H1 (cell line): ENCODE data around the gene TCAP. TPM values are rescaled to one million over a fixed set of nuclear protein-coding genes. Genes with fewer than 3 reads are reported as not detected.

ENCODE experiments used
- CTCF ChIA-PET: fragments of 300-600 bp; sonication (Branson Sonifier 250); formaldehyde crosslinking; loops from one replicate; lab custom pipeline; 2021; ENCODE audit not compliant: partially characterized antibody; lab: Charles Lee
- POLR2A ChIA-PET: fragments of 300-600 bp; sonication (Branson Sonifier 250); formaldehyde crosslinking; loops from one replicate; lab custom pipeline; 2021; ENCODE audit warnings: inconsistent platforms; ENCODE audit not compliant: partially characterized antibody; lab: Charles Lee
- DNase-seq, 2 experiments: peaks; one replicate each; pipeline versions ENCODE4 v3.0.0 to v3.0.0-alpha.2; 2010 to 2022; ENCODE audit warnings: low spot score in 2 of 2, low read depth in 1 of 2, mixed read lengths in 1 of 2
- FAIRE-seq: peaks from 2 replicates; lab custom pipeline; 2011; peaks lifted over from hg19 to GRCh38; lab: Jason Lieb, UNC
- H2AFZ ChIP-seq: 2 replicates; pipeline ENCODE4 v1.8.1; 2012; ENCODE audit warnings: low read length, inconsistent platforms
- H2AK5ac ChIP-seq: 2 replicates; pipeline ENCODE4 v1.6.1; 2013; ENCODE audit warnings: low read depth, low read length
- H2BK120ac ChIP-seq: replicated peaks from 2 replicates; pipeline ENCODE3; 2013; ENCODE audit warnings: low read depth, low read length, inconsistent platforms
- H2BK12ac ChIP-seq: 2 replicates; pipeline ENCODE4 v1.6.1; 2013; ENCODE audit warnings: low read depth, low read length
- H2BK15ac ChIP-seq: 2 replicates; pipeline ENCODE4 v1.6.1; 2013; ENCODE audit warnings: low read length
- H2BK20ac ChIP-seq: 2 replicates; pipeline ENCODE4 v1.6.1; 2013; ENCODE audit warnings: low read length
- H2BK5ac ChIP-seq: 2 replicates; pipeline ENCODE4 v1.6.1; 2013; ENCODE audit warnings: low read depth, low read length
- H3K14ac ChIP-seq: 2 replicates; pipeline ENCODE4 v1.6.1; 2013; ENCODE audit warnings: inconsistent platforms; ENCODE audit not compliant: insufficient read length
- H3K18ac ChIP-seq: 2 replicates; pipeline ENCODE4 v1.6.1; 2013; ENCODE audit warnings: low read length; ENCODE audit errors: extremely low read depth
- H3K23ac ChIP-seq: 2 replicates; pipeline ENCODE4 v1.6.1; 2013; ENCODE audit warnings: inconsistent platforms; ENCODE audit not compliant: insufficient read length
- H3K23me2 ChIP-seq: 2 replicates; pipeline ENCODE4 v1.6.1; 2013; ENCODE audit warnings: low read depth, low read length
- H3K27ac ChIP-seq: 2 replicates; pipeline ENCODE4 v1.6.1; 2011; ENCODE audit warnings: low read depth, low read length, inconsistent platforms
- H3K27me3 ChIP-seq, 4 experiments: replicated peaks in 1 of 4; 1 replicate in 1 of 4; 2 replicates in 3 of 4; pipeline versions ENCODE4 v1.6.1 to v1.8.1; 2011 to 2013; ENCODE audit warnings: low read length in 3 of 4, mild to moderate bottlenecking in 3 of 4, inconsistent platforms in 2 of 4, mixed read lengths in 2 of 4, moderate library complexity in 1 of 4; ENCODE audit not compliant: control insufficient read depth in 3 of 4, insufficient read depth in 3 of 4; ENCODE audit errors: extremely low read depth in 1 of 4
- H3K36me3 ChIP-seq, 4 experiments: 2 replicates each; pipeline versions ENCODE4 v1.6.1 to v1.8.1; 2011 to 2013; ENCODE audit warnings: mild to moderate bottlenecking in 4 of 4, low read length in 3 of 4, moderate library complexity in 2 of 4, control low read depth in 1 of 4, inconsistent platforms in 1 of 4; ENCODE audit not compliant: insufficient read depth in 4 of 4, control insufficient read depth in 2 of 4
- H3K4ac ChIP-seq: replicated peaks from 2 replicates; pipeline ENCODE3; 2013; ENCODE audit warnings: low read length, low read depth, mixed read lengths, inconsistent platforms; ENCODE audit not compliant: insufficient read length
- H3K4me1 ChIP-seq, 4 experiments: replicated peaks in 1 of 4; 1 replicate in 1 of 4; 2 replicates in 3 of 4; pipeline versions ENCODE4 v1.6.1 to v1.8.1; 2011 to 2013; ENCODE audit warnings: low read length in 3 of 4, inconsistent platforms in 2 of 4, mixed read lengths in 1 of 4; ENCODE audit not compliant: insufficient read depth in 4 of 4, control insufficient read depth in 3 of 4
- H3K4me2 ChIP-seq, 2 experiments: 2 replicates each; pipeline versions ENCODE4 v1.6.1 to v1.8.1; 2011 to 2013; ENCODE audit warnings: low read depth in 2 of 2, low read length in 2 of 2, control low read depth in 1 of 2, inconsistent platforms in 1 of 2, mild to moderate bottlenecking in 1 of 2; ENCODE audit not compliant: insufficient read depth in 1 of 2
- H3K4me3 ChIP-seq, 4 experiments: fragments of 200-600, 300-600 bp in 1 of 4; sonication (generic), shearing (Covaris generic), sonication (Bioruptor Twin) in 1 of 4; 2 replicates each; pipeline versions ENCODE4 v1.5.1 to v1.8.1; 2011 to 2016; ENCODE audit warnings: low read length in 4 of 4, low read depth in 3 of 4, control low read depth in 2 of 4, inconsistent platforms in 2 of 4, mild to moderate bottlenecking in 2 of 4, mixed read lengths in 1 of 4, moderate library complexity in 1 of 4; ENCODE audit not compliant: insufficient read depth in 2 of 4; ENCODE audit errors: extremely low read depth in 1 of 4
- H3K56ac ChIP-seq: replicated peaks from 2 replicates; pipeline ENCODE3; 2013; ENCODE audit warnings: low read depth, mild to moderate bottlenecking, mixed read lengths, low read length, inconsistent platforms; ENCODE audit not compliant: insufficient read length
- H3K79me1 ChIP-seq: 2 replicates; pipeline ENCODE4 v1.6.1; 2013; ENCODE audit warnings: low read depth, low read length, control low read depth
- H3K79me2 ChIP-seq, 2 experiments: 2 replicates each; pipeline versions ENCODE4 v1.6.1 to v1.8.1; 2012 to 2013; ENCODE audit warnings: low read length in 2 of 2, mild to moderate bottlenecking in 2 of 2, inconsistent platforms in 1 of 2; ENCODE audit not compliant: insufficient read depth in 2 of 2, control insufficient read depth in 1 of 2
- H3K9ac ChIP-seq, 4 experiments: replicated peaks in 1 of 4; 1 replicate in 1 of 4; 2 replicates in 3 of 4; pipeline versions ENCODE4 v1.6.1 to v1.8.1; 2011 to 2013; ENCODE audit warnings: low read depth in 3 of 4, low read length in 3 of 4, control low read depth in 2 of 4, mild to moderate bottlenecking in 2 of 4, moderate library complexity in 2 of 4, inconsistent platforms in 1 of 4; ENCODE audit errors: extremely low read depth in 1 of 4
- H3K9me3 ChIP-seq, 2 experiments: 2 replicates each; pipeline versions ENCODE4 v1.6.1 to v1.8.1; 2012 to 2013; ENCODE audit warnings: mild to moderate bottlenecking in 2 of 2, moderate library complexity in 2 of 2, control low read depth in 1 of 2, inconsistent platforms in 1 of 2, low read depth in 1 of 2, low read length in 1 of 2, mixed read lengths in 1 of 2; ENCODE audit not compliant: insufficient read depth in 2 of 2
- H4K20me1 ChIP-seq, 2 experiments: replicated peaks in 1 of 2; 2 replicates each; pipeline versions ENCODE3 to v1.8.1; 2011 to 2013; ENCODE audit warnings: inconsistent platforms in 2 of 2, low read length in 2 of 2, mild to moderate bottlenecking in 1 of 2; ENCODE audit not compliant: insufficient read depth in 2 of 2, control insufficient read depth in 1 of 2
- H4K5ac ChIP-seq: 2 replicates; pipeline ENCODE4 v1.6.1; 2013; ENCODE audit warnings: low read length, low read depth, mixed read lengths, inconsistent platforms; ENCODE audit not compliant: insufficient read length
- H4K8ac ChIP-seq: 2 replicates; pipeline ENCODE4 v1.8.0; 2013; ENCODE audit warnings: mild to moderate bottlenecking, moderate library complexity, low read length, inconsistent platforms; ENCODE audit not compliant: insufficient read depth; ENCODE audit errors: extremely low read depth
- H4K91ac ChIP-seq: replicated peaks from 2 replicates; pipeline ENCODE3; 2013; ENCODE audit warnings: low read length, mixed read lengths, inconsistent platforms; ENCODE audit not compliant: insufficient read length
- CEBPB ChIP-seq: IDR thresholded peaks from 2 replicates; pipeline ENCODE4 v1.6.1; 2012; ENCODE audit warnings: low read depth, low read length
- RXRA ChIP-seq: IDR thresholded peaks from 2 replicates; pipeline ENCODE4 v1.6.1; 2011; ENCODE audit warnings: low read depth, mild to moderate bottlenecking, low read length, moderate library complexity; ENCODE audit not compliant: insufficient read depth
- SAP30 ChIP-seq: fragments of 300-600 bp; sonication (generic); IDR thresholded peaks from 2 replicates; pipeline ENCODE4 v1.7.1; 2012; ENCODE audit warnings: low read length, moderate library complexity, mild to moderate bottlenecking, inconsistent platforms; ENCODE audit not compliant: insufficient read depth, insufficient replicate concordance
- WGBS, 2 experiments: shearing (Covaris generic) in 1 of 2; methylation state at CpG; one replicate each; pipeline versions ENCODE4 v1.1.6 to v1.1.7; 2013 to 2015; ENCODE audit warnings: low lambda C conversion rate in 2 of 2, mixed read lengths in 2 of 2, inconsistent platforms in 1 of 2, low coverage in 1 of 2, missing lambda C conversion rate in 1 of 2; ENCODE audit not compliant: insufficient replicate concordance in 2 of 2, insufficient coverage in 1 of 2, insufficient read length in 1 of 2; ENCODE audit errors: extremely low coverage in 1 of 2, missing lambda C conversion rate in 1 of 2; 5-methylcytosine and 5-hydroxymethylcytosine counted together
- polyA plus RNA-seq, 7 experiments: library from polyadenylated mRNA; depleted of rRNA in 3 of 7; stranded (reverse) in 5 of 7; unstranded in 2 of 7; fragments of >200 nt in 5 of 7; fragments of 200-250 nt in 2 of 7; gene quantifications; 1 replicate in 5 of 7; 2 replicates in 1 of 7; 4 replicates in 1 of 7; pipeline versions ENCODE4 v1.2.1 to v1.2.3, GENCODE V29; 2011 to 2013; ENCODE audit warnings: missing spikeins in 2 of 7, mixed read lengths in 2 of 7
- total RNA-seq: library from RNA; stranded (reverse); fragmentation: NEBNext Ultra II Directional; extraction: Animal tissue kit (Norgen Biotek cat#: 25700); gene quantifications from 2 replicates; pipeline ENCODE4 v1.2.1, GENCODE V29; 2021

The TCAP gene
- total and polyA plus RNA-seq, 2 of the 8 experiments (the other 6 are each of a cell fraction or from before 2014, with no cell fraction given): 0.82 to 1.4 TPM

DNA sequence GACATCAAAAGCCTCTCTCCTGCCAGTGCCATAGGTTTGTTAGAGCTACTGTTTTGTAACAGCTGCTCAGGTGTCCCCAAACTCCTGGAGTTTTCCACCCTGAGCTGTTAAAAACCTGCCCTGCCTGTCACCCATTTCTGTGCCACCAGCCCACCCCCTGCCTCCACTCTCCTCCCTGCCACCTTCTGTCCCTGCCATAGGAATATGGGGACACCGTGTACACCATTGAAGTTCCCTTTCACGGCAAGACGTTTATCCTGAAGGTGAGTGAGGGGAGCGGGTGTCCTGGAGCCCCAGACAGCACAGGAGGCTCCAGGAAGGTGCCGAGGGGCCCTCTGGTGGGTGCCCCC is 5.2 kb upstream of the TCAP start:
- Histone ChIP-seq H3K4ac (no peak overlapping the region), H3K9ac (no peak overlapping the region), H3K23ac (no peak overlapping the region), H2AK5ac (no peak overlapping the region), H2BK15ac (no peak overlapping the region), H3K4me3 (no peak overlapping the region), H3K18ac (no peak overlapping the region), H2BK120ac (no peak overlapping the region), H4K8ac (no peak overlapping the region)
- FAIRE-seq: no peak
- CTCF ChIA-PET: interaction anchor here (0.5 to 52.4 kb wide), 6 partner anchors 9 to 71 kb away, joined by 3 to 1885 read pairs (median 4); partner anchors contain the start of genes PNMT, PPP1R1B and STARD3
- TF ChIP-seq CEBPB: no peak
- TF ChIP-seq SAP30: no peak
- TF ChIP-seq RXRA: no peak
- TF ChIP-seq, all 59 proteins: peak for 0
- no peak overlapping the region for H3K4me2 ChIP-seq
- peaks cover 0 to 30% (median 24%) of the 10 kb centered on the region in 4 experiments; a peak in 6 of 7 replicates for H3K4me1 ChIP-seq
- no peak overlapping the region for H3K27ac ChIP-seq
- H3K27me3 ChIP-seq: no peaks in the 10 kb centered on the region
- H3K79me1 ChIP-seq: 0 out of 2 replicates have a peak, but pooled peaks cover 2% of the 10 kb centered on the region
- H2BK5ac ChIP-seq: no peak overlapping the region
- H3K23me2 ChIP-seq: no peaks in the 10 kb centered on the region
- H2BK20ac ChIP-seq: no peak overlapping the region
- no peaks in the 10 kb centered on the region for H3K9me3 ChIP-seq
- no peak overlapping the region for H3K56ac ChIP-seq
- H3K79me2 ChIP-seq: 0 out of 4 replicates have a peak, but pooled peaks cover 0 to 2% of the 10 kb centered on the region in 2 experiments
- no peak for DNase-seq
- H4K91ac ChIP-seq: no peak overlapping the region
- H2BK12ac ChIP-seq: no peak overlapping the region
- H3K36me3 ChIP-seq: peaks cover 0 to 9% (median 3%) of the 10 kb centered on the region in 4 experiments; a peak in 3 of 8 replicates
- no peak overlapping the region for H4K5ac ChIP-seq
- POLR2A ChIA-PET: interaction anchor here (1.0 to 32.5 kb wide), 2 partner anchors 8 to 31 kb away, joined by 3 to 708 read pairs; partner anchors contain the start of genes ERBB2, PGAP3 and PNMT
- 86% methylated on average over 5 of the region's 5 CpGs; no CpG with 5 or more reads in 1 of the 2 experiments for WGBS, 2 experiments
- H4K20me1 ChIP-seq: no peaks in the 10 kb centered on the region
- H2AFZ ChIP-seq: no peak overlapping the region
- H3K14ac ChIP-seq: no peak overlapping the region
